T-helper 17 cell (primary cell): ENCODE measurements around the gene HEATR5B. TPM values are rescaled to one million over a fixed set of nuclear protein-coding genes. Genes with fewer than 3 reads are reported as not detected.
"Not testable (repeated sequence)": the region's sequence is repeated elsewhere in the genome, so short reads cannot be mapped to it uniquely, and the experiment has no call there.

Experiments
- ATAC-seq: fragments of 150-1000 bp; cut with Tn5 transposase; 2 replicates; pipeline ENCODE4 v1.10.0; 2021; ENCODE audit warnings: mild to moderate bottlenecking, moderate library complexity
- DNase-seq, 3 donors: peaks; one replicate each; pipeline versions ENCODE4 v3.0.0 to v3.0.0-alpha.2; 2020 to 2021
- H3K9me3 ChIP-seq: one replicate; pipeline ENCODE4 v1.7.0; 2013; ENCODE audit warnings: low read length, mild to moderate bottlenecking; ENCODE audit not compliant: control insufficient read depth, poor library complexity, severe bottlenecking
- H3K27ac Mint-ChIP-seq: one replicate; pipeline ENCODE4 v1.8.0; 2022; ENCODE audit warnings: mild to moderate bottlenecking, moderate library complexity, mixed read lengths
- H3K27me3 Mint-ChIP-seq: one replicate; pipeline ENCODE4 v1.8.0; 2022; ENCODE audit warnings: mixed read lengths
- H3K36me3 Mint-ChIP-seq: one replicate; pipeline ENCODE4 v1.8.0; 2022; ENCODE audit warnings: low read depth, mixed read lengths
- H3K4me1 Mint-ChIP-seq: one replicate; pipeline ENCODE4 v1.8.0; 2022; ENCODE audit warnings: mild to moderate bottlenecking, mixed read lengths
- H3K4me3 Mint-ChIP-seq: one replicate; pipeline ENCODE4 v1.8.0; 2022; ENCODE audit warnings: mild to moderate bottlenecking, moderate library complexity, mixed read lengths
- total RNA-seq, 4 donors: library from RNA in 2 of 4; stranded (reverse) in 2 of 4; gene quantifications; one replicate each; pipeline ENCODE4 v1.2.3 and lab custom pipeline; 2022 to 2026

The HEATR5B gene
- total RNA-seq, 2 donors from 2014 or later = 30.0 to 37.6 TPM

- not testable (repeated sequence) for H3K36me3 Mint-ChIP-seq, DNase-seq, H3K9me3 ChIP-seq, H3K27ac Mint-ChIP-seq, H3K4me3 Mint-ChIP-seq, ATAC-seq, H3K27me3 Mint-ChIP-seq, H3K4me1 Mint-ChIP-seq
Measured at GRCh38 chr2:36999416-36999815, 84.8 kb downstream of the HEATR5B start.

GRCh38 chr2:36993841-36994620 is 90.1 kb downstream of the HEATR5B start:
- Mint-ChIP-seq H3K4me3 (no peak overlapping the region), H3K27ac (no peak overlapping the region), H3K36me3 (peaks cover 2% of the 10 kb centered on the region), H3K27me3 (no peaks in the 10 kb centered on the region), H3K4me1 (no peaks in the 10 kb centered on the region)
- ATAC-seq (no peak), DNase-seq (no peak)
- no peaks in the 10 kb centered on the region for H3K9me3 ChIP-seq

- Mint-ChIP-seq H3K27ac (no peak overlapping the region), H3K27me3 (no peaks in the 10 kb centered on the region), H3K4me3 (no peak overlapping the region), H3K4me1 (no peaks in the 10 kb centered on the region), H3K36me3 (peaks cover 2% of the 10 kb centered on the region)
- ATAC-seq (no peak), DNase-seq (no peak)
- H3K9me3 ChIP-seq = no peaks in the 10 kb centered on the region
Measured at GRCh38 chr2:36988008-36988407, 96.2 kb downstream of the HEATR5B start.

- H3K4me3 Mint-ChIP-seq = no peak overlapping the region
- ATAC-seq = no peak
- peaks cover 5% of the 10 kb centered on the region for H3K36me3 Mint-ChIP-seq
Measured at GRCh38 chr2:36982467-36982866, 101.7 kb downstream of the HEATR5B start.

GRCh38 chr2:36981911-36982310 is 102.3 kb downstream of the HEATR5B start:
- H3K9me3 ChIP-seq = no peaks in the 10 kb centered on the region
- ATAC-seq (no peak), DNase-seq (no peak)
- no peak overlapping the region for H3K4me3 Mint-ChIP-seq
- no peaks in the 10 kb centered on the region for H3K4me1 Mint-ChIP-seq
- H3K27me3 Mint-ChIP-seq = no peaks in the 10 kb centered on the region
- no peak overlapping the region for H3K27ac Mint-ChIP-seq
- H3K36me3 Mint-ChIP-seq = peaks cover 5% of the 10 kb centered on the region

More at GRCh38 chr2:36982467-36982866, 101.7 kb downstream of the HEATR5B start:
- H3K9me3 ChIP-seq = no peaks in the 10 kb centered on the region
- H3K4me1 Mint-ChIP-seq = no peaks in the 10 kb centered on the region
- no peak overlapping the region for H3K27ac Mint-ChIP-seq
- no peaks in the 10 kb centered on the region for H3K27me3 Mint-ChIP-seq
- no peak for DNase-seq

GRCh38 chr2:36979007-36979406 is 105.2 kb downstream of the HEATR5B start:
- H3K36me3 Mint-ChIP-seq, H3K27me3 Mint-ChIP-seq, H3K4me3 Mint-ChIP-seq, H3K27ac Mint-ChIP-seq, H3K4me1 Mint-ChIP-seq, ATAC-seq, DNase-seq, H3K9me3 ChIP-seq: not testable (repeated sequence)

GRCh38 chr2:36976065-36976464 is 108.1 kb downstream of the HEATR5B start:
- Mint-ChIP-seq H3K4me3 (no peak overlapping the region), H3K27ac (no peak overlapping the region), H3K27me3 (no peaks in the 10 kb centered on the region), H3K4me1 (no peaks in the 10 kb centered on the region), H3K36me3 (peaks cover 2% of the 10 kb centered on the region)
- H3K9me3 ChIP-seq = no peaks in the 10 kb centered on the region
- no peak for ATAC-seq
- DNase-seq = no peak

- no peaks in the 10 kb centered on the region for H3K9me3 ChIP-seq
- no peak overlapping the region for H3K27ac Mint-ChIP-seq
- no peak overlapping the region for H3K4me3 Mint-ChIP-seq
- no peaks in the 10 kb centered on the region for H3K27me3 Mint-ChIP-seq
- DNase-seq (no peak), ATAC-seq (no peak)
- no peaks in the 10 kb centered on the region for H3K4me1 Mint-ChIP-seq
- peaks cover 2% of the 10 kb centered on the region for H3K36me3 Mint-ChIP-seq
Measured at GRCh38 chr2:36975306-36975705, 108.9 kb downstream of the HEATR5B start.

- Mint-ChIP-seq H3K27ac (no peak overlapping the region), H3K27me3 (no peaks in the 10 kb centered on the region), H3K4me3 (no peak overlapping the region), H3K36me3 (no peaks in the 10 kb centered on the region), H3K4me1 (no peaks in the 10 kb centered on the region)
- DNase-seq = no peak
- no peaks in the 10 kb centered on the region for H3K9me3 ChIP-seq
- ATAC-seq = no peak
Measured at GRCh38 chr2:36973320-36973719, 110.9 kb downstream of the HEATR5B start.

GRCh38 chr2:36971990-36972389 is 112.2 kb downstream of the HEATR5B start:
- Mint-ChIP-seq H3K36me3 (no peaks in the 10 kb centered on the region), H3K4me1 (peaks cover 8% of the 10 kb centered on the region), H3K27ac (no peak overlapping the region), H3K27me3 (no peaks in the 10 kb centered on the region), H3K4me3 (no peak overlapping the region)
- no peaks in the 10 kb centered on the region for H3K9me3 ChIP-seq
- DNase-seq = no peak
- ATAC-seq = no peak

- H3K9me3 ChIP-seq = no peaks in the 10 kb centered on the region
- Mint-ChIP-seq H3K4me3 (peak overlapping the region; percentile 99), H3K27me3 (no peaks in the 10 kb centered on the region), H3K36me3 (no peaks in the 10 kb centered on the region), H3K4me1 (peaks cover 40% of the 10 kb centered on the region), H3K27ac (peak overlapping the region; percentile 99)
- ATAC-seq = no peak
- no peak for DNase-seq
Measured at GRCh38 chr2:36967236-36967876, 116.8 kb downstream of the HEATR5B start.

GRCh38 chr2:36966370-36967235 is 117.6 kb downstream of the HEATR5B start, which contains the start of gene STRN:
Gene STRN (minus strand): TSS chr2:36966536. CDS start chr2:36966463, 73 bp downstream.
- peaks cover 47% of the 10 kb centered on the region for H3K4me1 Mint-ChIP-seq

GRCh38 chr2:36965751-36966369 is 118.3 kb downstream of the HEATR5B start:
- ATAC-seq = no peak
- Mint-ChIP-seq H3K27ac (peak overlapping the region; percentile 89), H3K27me3 (no peaks in the 10 kb centered on the region), H3K4me3 (peak overlapping the region; percentile 99), H3K4me1 (peaks cover 50% of the 10 kb centered on the region), H3K36me3 (peaks cover 6% of the 10 kb centered on the region)
- H3K9me3 ChIP-seq = no peaks in the 10 kb centered on the region
- peak in 2 of 3 donors; percentile 7 to 13 for DNase-seq

More at GRCh38 chr2:36966370-36967235, 117.6 kb downstream of the HEATR5B start, which contains the start of gene STRN:
- peak; percentile 91 for ATAC-seq
- peak within 1 kb of the TSS; percentile 99 for H3K4me3 Mint-ChIP-seq
- no peaks in the 10 kb centered on the region for H3K27me3 Mint-ChIP-seq
- peaks cover 6% of the 10 kb centered on the region for H3K36me3 Mint-ChIP-seq
- peak within 1 kb of the TSS; percentile 99 for H3K27ac Mint-ChIP-seq
- H3K9me3 ChIP-seq = no peaks in the 10 kb centered on the region
- DNase-seq = peak; percentile 99
